GM12878 (cell line): ENCODE data around the gene SLC35G1.

ENCODE experiments used
- CEBPB ChIP-seq, 2 experiments: fragments of 150-350 bp in 1 of 2; IDR thresholded peaks; 2 replicates each; pipeline ENCODE4 v1.6.1; 2012 to 2014; ENCODE audit warnings: low read depth in 2 of 2, low read length in 2 of 2, borderline replicate concordance in 1 of 2, inconsistent platforms in 1 of 2
- MYC ChIP-seq: IDR thresholded peaks from 2 replicates; pipeline ENCODE4 v1.6.1; 2011; ENCODE audit warnings: mild to moderate bottlenecking, low read length, moderate library complexity, inconsistent platforms; ENCODE audit not compliant: insufficient read depth, insufficient replicate concordance, insufficient read length, severe bottlenecking
- POLR2A ChIP-seq: IDR thresholded peaks from 2 replicates; pipeline ENCODE4 v1.6.1; 2011; ENCODE audit warnings: low read depth, mild to moderate bottlenecking, low read length
- TF ChIP-seq, protein P1 (sequence below): IDR thresholded peaks from 2 replicates; pipeline ENCODE4 v1.6.1; 2011; ENCODE audit warnings: mild to moderate bottlenecking, low read depth, low read length, moderate library complexity; ENCODE audit not compliant: insufficient replicate concordance
- TF ChIP-seq, protein P2 (sequence below): IDR thresholded peaks from 2 replicates; pipeline ENCODE4 v1.6.1; 2012; ENCODE audit warnings: low read depth, low read length, improper control_type of control experiment

DNA sequence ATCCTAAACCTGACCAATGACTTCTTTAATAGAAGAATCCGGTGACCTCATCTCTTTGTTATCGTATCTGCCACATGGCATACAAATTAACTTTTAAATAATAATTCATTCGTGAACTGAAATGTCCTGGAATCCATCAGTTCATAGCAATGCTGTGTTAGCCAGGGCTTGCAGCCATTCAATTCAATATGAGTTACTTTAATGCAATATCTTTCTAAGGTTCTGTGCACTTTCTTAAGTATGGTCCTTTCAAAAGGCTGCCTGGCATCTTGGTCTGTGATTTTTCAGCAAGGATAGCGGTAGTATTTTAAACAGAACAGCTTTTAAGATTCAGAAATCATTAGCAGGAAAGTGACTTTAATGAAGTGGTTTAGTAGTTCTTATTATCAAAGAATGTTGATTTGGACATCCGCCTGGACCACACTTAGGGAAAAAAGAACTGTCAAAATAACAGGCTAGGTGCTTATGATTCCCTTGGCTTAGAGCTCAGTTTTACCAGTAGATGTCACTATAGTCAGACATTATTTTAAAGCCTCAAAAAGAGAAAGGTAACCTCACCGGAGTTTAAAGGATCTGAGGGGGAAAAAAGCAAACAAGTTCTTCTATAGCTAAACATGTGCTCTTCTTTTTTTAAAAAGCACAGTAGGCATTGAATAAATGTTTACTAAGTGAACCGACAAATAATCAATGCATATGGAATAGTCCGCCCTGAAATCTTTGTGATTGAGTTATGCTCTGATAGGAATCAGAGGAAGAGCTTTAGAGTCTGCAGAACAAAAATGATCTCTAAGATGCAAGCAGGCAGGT is 22.7 kb downstream of the SLC35G1 start:
- TF ChIP-seq, protein P1, sequence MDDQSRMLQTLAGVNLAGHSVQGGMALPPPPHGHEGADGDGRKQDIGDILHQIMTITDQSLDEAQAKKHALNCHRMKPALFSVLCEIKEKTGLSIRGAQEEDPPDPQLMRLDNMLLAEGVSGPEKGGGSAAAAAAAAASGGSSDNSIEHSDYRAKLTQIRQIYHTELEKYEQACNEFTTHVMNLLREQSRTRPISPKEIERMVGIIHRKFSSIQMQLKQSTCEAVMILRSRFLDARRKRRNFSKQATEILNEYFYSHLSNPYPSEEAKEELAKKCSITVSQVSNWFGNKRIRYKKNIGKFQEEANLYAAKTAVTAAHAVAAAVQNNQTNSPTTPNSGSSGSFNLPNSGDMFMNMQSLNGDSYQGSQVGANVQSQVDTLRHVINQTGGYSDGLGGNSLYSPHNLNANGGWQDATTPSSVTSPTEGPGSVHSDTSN, result no peak
- TF ChIP-seq POLR2A, result no peak
- no peak for TF ChIP-seq MYC
- TF ChIP-seq, protein P2, sequence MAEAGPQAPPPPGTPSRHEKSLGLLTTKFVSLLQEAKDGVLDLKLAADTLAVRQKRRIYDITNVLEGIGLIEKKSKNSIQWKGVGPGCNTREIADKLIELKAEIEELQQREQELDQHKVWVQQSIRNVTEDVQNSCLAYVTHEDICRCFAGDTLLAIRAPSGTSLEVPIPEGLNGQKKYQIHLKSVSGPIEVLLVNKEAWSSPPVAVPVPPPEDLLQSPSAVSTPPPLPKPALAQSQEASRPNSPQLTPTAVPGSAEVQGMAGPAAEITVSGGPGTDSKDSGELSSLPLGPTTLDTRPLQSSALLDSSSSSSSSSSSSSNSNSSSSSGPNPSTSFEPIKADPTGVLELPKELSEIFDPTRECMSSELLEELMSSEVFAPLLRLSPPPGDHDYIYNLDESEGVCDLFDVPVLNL, result no peak
- no peak for TF ChIP-seq CEBPB (IDR thresholded peaks at IDR 0.05; ENCODE audit: borderline replicate concordance in 1 of 2, low read depth in 2 of 2, low read length in 2 of 2)
